H9 (cell line): Measurements from ENCODE around the gene DSE. TPM values are rescaled to one million over a fixed set of nuclear protein-coding genes. Genes with fewer than 3 reads are reported as not detected.

Experiments
- DNase-seq: peaks from one replicate; pipeline ENCODE4 v3.0.0-alpha.2; 2017
- H2AFZ ChIP-seq: one replicate; pipeline ENCODE4 v1.6.1; 2013; ENCODE audit warnings: mild to moderate bottlenecking, low read length, control low read depth, moderate library complexity
- H2AK5ac ChIP-seq: 2 replicates; pipeline ENCODE4 v1.6.1; 2013; ENCODE audit warnings: low read length, control low read depth, mixed read lengths; ENCODE audit not compliant: insufficient read length
- H2BK120ac ChIP-seq: one replicate; pipeline ENCODE4 v1.6.1; 2013; ENCODE audit warnings: low read depth, mild to moderate bottlenecking, low read length, control low read depth, inconsistent platforms; ENCODE audit not compliant: poor library complexity, severe bottlenecking
- H2BK12ac ChIP-seq: 2 replicates; pipeline ENCODE4 v1.6.1; 2013; ENCODE audit warnings: low read length, control low read depth, mixed read lengths, low read depth; ENCODE audit not compliant: insufficient read length
- H2BK15ac ChIP-seq: 2 replicates; pipeline ENCODE4 v1.6.1; 2013; ENCODE audit warnings: low read depth, low read length, control low read depth
- H2BK20ac ChIP-seq: one replicate; pipeline ENCODE4 v1.6.1; 2013; ENCODE audit warnings: low read depth, mild to moderate bottlenecking, low read length, control low read depth, inconsistent platforms; ENCODE audit not compliant: poor library complexity, severe bottlenecking
- H2BK5ac ChIP-seq: 2 replicates; pipeline ENCODE4 v1.6.1; 2013; ENCODE audit warnings: low read length, control low read depth, mixed read lengths; ENCODE audit not compliant: insufficient read length
- H3K14ac ChIP-seq: 2 replicates; pipeline ENCODE4 v1.6.1; 2013; ENCODE audit warnings: low read length, control low read depth; ENCODE audit not compliant: insufficient read depth
- H3K18ac ChIP-seq: 2 replicates; pipeline ENCODE4 v1.6.1; 2013; ENCODE audit warnings: low read depth, mild to moderate bottlenecking, mixed read lengths, low read length, control low read depth; ENCODE audit not compliant: insufficient read length
- H3K23ac ChIP-seq: 2 replicates; pipeline ENCODE4 v1.6.1; 2013; ENCODE audit warnings: low read length, control low read depth, mixed read lengths, low read depth; ENCODE audit not compliant: insufficient read length
- H3K23me2 ChIP-seq: 2 replicates; pipeline ENCODE4 v1.6.1; 2013; ENCODE audit warnings: low read depth, mild to moderate bottlenecking, mixed read lengths, low read length, control low read depth; ENCODE audit not compliant: insufficient read length, poor library complexity, severe bottlenecking
- H3K27ac ChIP-seq: 2 replicates; pipeline ENCODE4 v1.5.1; 2013; ENCODE audit warnings: low read length, control low read depth, mixed read lengths, low read depth; ENCODE audit not compliant: insufficient read length
- H3K27me3 ChIP-seq: 2 replicates; pipeline ENCODE4 v1.6.1; 2013; ENCODE audit warnings: low read length, control low read depth, inconsistent platforms; ENCODE audit not compliant: insufficient read depth
- H3K4ac ChIP-seq: 2 replicates; pipeline ENCODE4 v1.6.1; 2013; ENCODE audit warnings: low read depth, mild to moderate bottlenecking, control low read depth, inconsistent platforms, low read length, moderate library complexity
- H3K4me1 ChIP-seq: 2 replicates; pipeline ENCODE4 v1.6.1; 2013; ENCODE audit warnings: low read length, control low read depth, inconsistent platforms; ENCODE audit not compliant: insufficient read depth
- H3K4me2 ChIP-seq: 2 replicates; pipeline ENCODE4 v1.6.1; 2013; ENCODE audit warnings: low read length, control low read depth, mixed read lengths; ENCODE audit not compliant: insufficient read length, insufficient read depth
- H3K56ac ChIP-seq: 2 replicates; pipeline ENCODE4 v1.6.1; 2013; ENCODE audit warnings: low read depth, mild to moderate bottlenecking, mixed read lengths, low read length, control low read depth; ENCODE audit not compliant: insufficient read length
- H3K79me1 ChIP-seq: 2 replicates; pipeline ENCODE4 v1.6.1; 2013; ENCODE audit warnings: low read depth, mild to moderate bottlenecking, moderate library complexity, low read length, control low read depth, inconsistent platforms; ENCODE audit not compliant: insufficient read depth, poor library complexity, severe bottlenecking
- H3K79me2 ChIP-seq: 2 replicates; pipeline ENCODE4 v1.6.1; 2013; ENCODE audit warnings: low read length, control low read depth, inconsistent platforms; ENCODE audit not compliant: insufficient read depth
- H3K9ac ChIP-seq: 2 replicates; pipeline ENCODE4 v1.6.1; 2013; ENCODE audit warnings: low read length, control low read depth, mixed read lengths; ENCODE audit not compliant: insufficient read length; ENCODE audit errors: extremely low read depth
- H3K9me3 ChIP-seq: one replicate; pipeline ENCODE4 v1.6.1; 2013; ENCODE audit warnings: low read depth, low read length, inconsistent platforms; ENCODE audit not compliant: control insufficient read depth
- H3T11ph ChIP-seq: one replicate; pipeline ENCODE4 v1.6.1; 2013; ENCODE audit warnings: mild to moderate bottlenecking, low read length, control low read depth, inconsistent platforms
- H4K20me1 ChIP-seq: one replicate; pipeline ENCODE4 v1.6.1; 2013; ENCODE audit not compliant: control insufficient read depth, insufficient read length, insufficient read depth
- H4K5ac ChIP-seq: 2 replicates; pipeline ENCODE4 v1.6.1; 2013; ENCODE audit warnings: low read depth, mild to moderate bottlenecking, mixed read lengths, low read length, control low read depth; ENCODE audit not compliant: insufficient read length
- H4K8ac ChIP-seq: replicated peaks from 2 replicates; pipeline ENCODE4 v1.6.1; 2013; ENCODE audit warnings: low read length, control low read depth, mixed read lengths, low read depth; ENCODE audit not compliant: insufficient read length
- H4K91ac ChIP-seq: 2 replicates; pipeline ENCODE4 v1.6.1; 2013; ENCODE audit warnings: low read depth, mild to moderate bottlenecking, moderate library complexity, mixed read lengths, low read length, control low read depth; ENCODE audit not compliant: insufficient read length
- H3K27ac Mint-ChIP-seq, 3 experiments: 2 replicates in 2 of 3; 3 replicates in 1 of 3; pipeline ENCODE4 v1.8.0; 2020 to 2021; ENCODE audit warnings: mixed read lengths in 3 of 3, mild to moderate bottlenecking in 1 of 3, moderate library complexity in 1 of 3
- H3K27me3 Mint-ChIP-seq: 2 replicates; pipeline ENCODE4 v1.8.0; 2021; ENCODE audit warnings: low read depth, mild to moderate bottlenecking, moderate library complexity, mixed read lengths
- H3K36me3 Mint-ChIP-seq, 3 experiments: 2 replicates in 2 of 3; 3 replicates in 1 of 3; pipeline ENCODE4 v1.8.0; 2020 to 2021; ENCODE audit warnings: low read depth in 3 of 3, mixed read lengths in 3 of 3; ENCODE audit not compliant: insufficient read depth in 1 of 3
- H3K4me1 Mint-ChIP-seq, 2 experiments: 2 replicates each; pipeline ENCODE4 v1.8.0; 2020; ENCODE audit warnings: mixed read lengths in 2 of 2
- H3K4me3 Mint-ChIP-seq, 2 experiments: 2 replicates in 1 of 2; 3 replicates in 1 of 2; pipeline ENCODE4 v1.8.0; 2020 to 2021; ENCODE audit warnings: mild to moderate bottlenecking in 2 of 2, mixed read lengths in 2 of 2, moderate library complexity in 1 of 2
- H3K9me3 Mint-ChIP-seq, 2 experiments: 2 replicates in 1 of 2; 3 replicates in 1 of 2; pipeline ENCODE4 v1.8.0; 2020; ENCODE audit warnings: mild to moderate bottlenecking in 2 of 2, mixed read lengths in 2 of 2, moderate library complexity in 1 of 2
- CTCF ChIP-seq: fragments of 200-600 bp; sonication (generic); conservative IDR thresholded peaks from 3 replicates; pipeline ENCODE4 v1.8.0; 2021; ENCODE audit warnings: antibody characterized with exemption, mild to moderate bottlenecking
- WGBS: extraction: QIAGEN DNeasy Blood & Tissue Kit; methylation state at CpG from one replicate; pipeline ENCODE4 v1.1.7; 2013; ENCODE audit warnings: missing lambda C conversion rate, low lambda C conversion rate, mixed read lengths; ENCODE audit not compliant: insufficient read length; ENCODE audit errors: extremely low coverage; 5-methylcytosine and 5-hydroxymethylcytosine counted together
- total RNA-seq: library from RNA; stranded (reverse); gene quantifications from 2 replicates; pipeline ENCODE4 v1.2.1, GENCODE V29; 2021

Gene DSE
- total RNA-seq, 1 experiment from 2014 or later: 45.6 TPM

DNA sequence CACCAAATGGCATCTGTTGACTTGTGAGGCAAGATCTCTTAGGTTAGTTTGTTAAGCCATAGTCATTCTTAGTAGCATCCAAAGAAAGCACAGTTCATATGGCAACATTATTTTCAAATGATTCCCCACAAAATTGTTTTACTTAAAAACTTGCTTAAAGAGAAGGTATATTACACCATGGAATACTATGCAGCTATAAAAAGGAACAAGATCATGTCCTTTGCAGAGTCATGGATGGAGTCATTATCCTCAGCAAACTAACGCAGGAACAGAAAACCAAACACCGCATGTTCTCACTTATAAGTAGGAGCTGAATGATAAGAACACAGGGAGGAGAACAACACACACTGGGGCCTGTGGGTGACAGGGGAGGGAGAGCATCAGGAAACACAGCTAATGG is 10.9 kb upstream of the DSE start:
- Histone ChIP-seq H3K79me2 (no peaks in the 10 kb centered on the region), H3K23ac (no peak overlapping the region), H4K91ac (no peak overlapping the region), H2AFZ (no peak overlapping the region), H2BK20ac (no peak overlapping the region), H4K8ac (no peak overlapping the region), H2BK120ac (no peak overlapping the region), H3K4me2 (no peak overlapping the region), H3K79me1 (no peaks in the 10 kb centered on the region), H2BK12ac (no peak overlapping the region), H2BK5ac (no peak overlapping the region), H3K27ac (no peak overlapping the region), H3K4ac (no peak overlapping the region), H4K20me1 (no peaks in the 10 kb centered on the region), H2AK5ac (no peak overlapping the region), H2BK15ac (no peak overlapping the region), H3K23me2 (no peaks in the 10 kb centered on the region), H3K27me3 (no peaks in the 10 kb centered on the region), H3K18ac (no peak overlapping the region), H3T11ph (no peak overlapping the region), H3K9ac (no peak overlapping the region), H3K9me3 (no peaks in the 10 kb centered on the region), H3K4me1 (no peaks in the 10 kb centered on the region), H3K14ac (no peak overlapping the region), H3K56ac (no peak overlapping the region), H4K5ac (no peak overlapping the region)
- H3K27ac Mint-ChIP-seq: no peak overlapping the region
- H3K9me3 Mint-ChIP-seq: no peaks in the 10 kb centered on the region
- H3K36me3 Mint-ChIP-seq: no peaks in the 10 kb centered on the region; a peak in 1 of 7 replicates
- TF ChIP-seq CTCF: no peak
- no peak for DNase-seq
- H3K4me1 Mint-ChIP-seq: peaks cover 3 to 5% of the 10 kb centered on the region in 2 experiments; a peak in 2 of 4 replicates
- WGBS: no CpG with 5 or more reads among the region's 2 CpGs
- H3K27me3 Mint-ChIP-seq: no peaks in the 10 kb centered on the region
- no peak overlapping the region for H3K4me3 Mint-ChIP-seq
